Mesendoderm (in vitro differentiated cells): ENCODE data around the gene SGSH.

Source experiments
- DNase-seq: peaks from one replicate; pipeline ENCODE4 v3.0.0; 2013
- H2AK5ac ChIP-seq: 2 replicates; pipeline ENCODE4 v1.6.1; 2013; ENCODE audit warnings: low read length, inconsistent platforms
- H2BK120ac ChIP-seq: 2 replicates; pipeline ENCODE4 v1.6.1; 2013; ENCODE audit warnings: low read depth, mild to moderate bottlenecking, low read length, moderate library complexity, mixed read lengths
- H2BK15ac ChIP-seq: replicated peaks from 2 replicates; pipeline ENCODE4 v1.6.1; 2013; ENCODE audit warnings: low read depth, mild to moderate bottlenecking, moderate library complexity
- H2BK5ac ChIP-seq: 2 replicates; pipeline ENCODE4 v1.6.1; 2013; ENCODE audit warnings: low read length, inconsistent platforms
- H3K18ac ChIP-seq: 2 replicates; pipeline ENCODE4 v1.6.1; 2013; ENCODE audit warnings: mild to moderate bottlenecking, low read length, mixed read lengths
- H3K23ac ChIP-seq: one replicate; pipeline ENCODE4 v1.6.1; 2013; ENCODE audit warnings: low read length
- H3K27ac ChIP-seq: 2 replicates; pipeline ENCODE4 v1.5.1; 2013; ENCODE audit warnings: low read depth, mild to moderate bottlenecking, inconsistent platforms, low read length, moderate library complexity
- H3K27me3 ChIP-seq: 2 replicates; pipeline ENCODE4 v1.6.1; 2013; ENCODE audit warnings: low read length, control low read depth, mild to moderate bottlenecking, inconsistent platforms; ENCODE audit not compliant: insufficient read depth, poor library complexity
- H3K36me3 ChIP-seq: 2 replicates; pipeline ENCODE4 v1.6.1; 2013; ENCODE audit warnings: low read length, inconsistent platforms; ENCODE audit not compliant: control insufficient read depth, insufficient read depth
- H3K4ac ChIP-seq: one replicate; pipeline ENCODE4 v1.6.1; 2013; ENCODE audit warnings: low read depth, mild to moderate bottlenecking, low read length, moderate library complexity
- H3K4me1 ChIP-seq: 2 replicates; pipeline ENCODE4 v1.6.1; 2013; ENCODE audit warnings: low read depth, low read length, inconsistent platforms; ENCODE audit not compliant: control insufficient read depth
- H3K4me2 ChIP-seq: 2 replicates; pipeline ENCODE4 v1.6.1; 2013; ENCODE audit warnings: low read length
- H3K4me3 ChIP-seq: 2 replicates; pipeline ENCODE4 v1.5.1; 2013; ENCODE audit warnings: mild to moderate bottlenecking, low read length
- H3K56ac ChIP-seq: one replicate; pipeline ENCODE4 v1.6.1; 2013; ENCODE audit warnings: low read length
- H3K79me1 ChIP-seq: 2 replicates; pipeline ENCODE4 v1.6.1; 2013; ENCODE audit warnings: low read length, inconsistent platforms
- H3K79me2 ChIP-seq: 2 replicates; pipeline ENCODE4 v1.6.1; 2013; ENCODE audit warnings: mild to moderate bottlenecking, low read length; ENCODE audit not compliant: control insufficient read depth, insufficient read depth
- H3K9ac ChIP-seq: 2 replicates; pipeline ENCODE4 v1.6.1; 2013; ENCODE audit warnings: low read length, inconsistent platforms
- H4K5ac ChIP-seq: one replicate; pipeline ENCODE4 v1.6.1; 2013; ENCODE audit warnings: low read length
- H4K8ac ChIP-seq: one replicate; pipeline ENCODE4 v1.6.1; 2013; ENCODE audit warnings: low read depth, mild to moderate bottlenecking, control low read depth, low read length, moderate library complexity
- WGBS: extraction: QIAGEN DNeasy Blood & Tissue Kit; methylation state at CpG from one replicate; pipeline ENCODE4 v1.1.7; 2013; ENCODE audit warnings: low lambda C conversion rate, missing lambda C conversion rate; ENCODE audit not compliant: insufficient coverage; ENCODE audit errors: extremely low coverage; 5-methylcytosine and 5-hydroxymethylcytosine counted together

Gene SGSH

DNA sequence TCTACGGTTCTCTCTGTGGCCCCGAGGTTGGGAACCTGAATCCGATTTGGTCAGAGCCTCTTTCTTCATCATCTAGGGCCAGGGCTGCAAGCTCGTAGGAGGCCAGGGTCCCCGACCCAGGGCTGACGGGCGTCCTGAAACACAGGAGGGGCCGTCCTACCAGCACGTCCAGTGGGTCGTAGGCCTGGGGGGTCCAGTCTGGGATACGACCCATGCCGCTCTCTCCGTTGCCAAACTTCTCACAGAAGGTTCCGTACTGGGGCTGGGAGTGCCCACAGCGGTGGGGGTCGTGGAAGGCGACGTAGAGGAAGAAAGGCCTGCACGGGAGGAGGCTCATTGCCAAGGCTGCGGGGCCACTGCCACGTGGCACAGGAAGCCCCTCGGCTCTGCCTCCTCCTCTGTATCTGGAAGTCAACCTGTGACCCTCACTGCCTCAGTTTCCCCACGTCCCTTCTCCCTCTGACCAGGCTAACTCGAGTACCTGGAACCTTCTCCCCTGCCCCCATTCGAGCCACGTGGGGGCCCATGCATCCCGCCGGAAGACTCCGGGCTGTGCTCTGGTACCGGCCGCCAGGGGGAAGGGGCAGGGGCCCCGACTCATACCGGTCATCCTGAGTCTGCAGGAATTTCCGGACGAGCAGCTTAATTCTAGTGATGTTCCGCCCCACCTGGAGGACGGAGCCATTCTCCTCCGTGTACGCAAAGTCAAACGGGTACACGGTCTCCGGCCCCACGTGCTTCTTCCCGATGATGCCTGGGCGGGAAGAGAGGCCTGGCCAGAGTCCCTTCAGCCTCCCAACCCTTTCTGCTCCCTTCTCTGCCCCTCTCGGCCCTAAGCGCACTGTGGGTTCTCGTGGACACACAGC lies 5.9 kb downstream of the SGSH start:
- H2BK5ac ChIP-seq, result no peak overlapping the region
- no CpG with 5 or more reads among the region's 48 CpGs for WGBS
- peaks cover 3% of the 10 kb centered on the region for H3K79me1 ChIP-seq
- no peak overlapping the region for H3K27ac ChIP-seq
- no peaks in the 10 kb centered on the region for H3K4me1 ChIP-seq
- H3K18ac ChIP-seq, result no peak overlapping the region
- no peaks in the 10 kb centered on the region for H3K36me3 ChIP-seq
- H3K79me2 ChIP-seq, result no peaks in the 10 kb centered on the region
- no peak overlapping the region for H2BK15ac ChIP-seq
- H3K23ac ChIP-seq, result no peak overlapping the region
- H3K56ac ChIP-seq, result no peak overlapping the region
- no peak overlapping the region for H3K4me2 ChIP-seq
- no peak for DNase-seq
- H3K27me3 ChIP-seq, result no peaks in the 10 kb centered on the region
- no peak overlapping the region for H3K4ac ChIP-seq
- no peak overlapping the region for H3K4me3 ChIP-seq
- H4K8ac ChIP-seq, result no peak overlapping the region
- no peak overlapping the region for H4K5ac ChIP-seq
- H2BK120ac ChIP-seq, result no peak overlapping the region
- no peak overlapping the region for H3K9ac ChIP-seq
- H2AK5ac ChIP-seq, result no peak overlapping the region

DNA sequence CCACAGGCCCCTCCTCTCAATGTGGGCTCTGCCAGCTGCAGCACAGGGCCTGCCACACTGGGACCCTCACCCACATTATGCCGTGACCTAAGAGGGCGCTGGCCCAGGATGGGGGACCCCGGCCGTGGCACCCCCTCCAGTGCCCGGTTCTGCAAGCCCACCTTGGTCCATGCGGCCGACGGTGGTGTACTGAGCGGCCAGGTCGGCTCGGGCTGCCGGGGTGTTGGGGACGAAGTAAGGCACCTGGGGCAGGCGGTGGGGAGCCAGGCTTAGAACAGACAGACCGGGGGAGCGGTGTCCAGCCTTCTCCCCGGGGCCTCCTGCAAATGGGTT lies 6.5 kb downstream of the SGSH start:
- no peak overlapping the region for H3K4ac ChIP-seq
- WGBS, result no CpG with 5 or more reads among the region's 17 CpGs
- H3K9ac ChIP-seq, result no peak overlapping the region
- no peak for DNase-seq
- H2BK120ac ChIP-seq, result no peak overlapping the region
- no peak overlapping the region for H2AK5ac ChIP-seq
- no peak overlapping the region for H2BK5ac ChIP-seq
- no peaks in the 10 kb centered on the region for H3K27me3 ChIP-seq
- no peak overlapping the region for H3K56ac ChIP-seq
- H3K79me2 ChIP-seq, result no peaks in the 10 kb centered on the region
- H3K79me1 ChIP-seq, result peaks cover 3% of the 10 kb centered on the region
- H2BK15ac ChIP-seq, result no peak overlapping the region
- no peak overlapping the region for H3K4me2 ChIP-seq
- H3K23ac ChIP-seq, result no peak overlapping the region
- no peak overlapping the region for H4K5ac ChIP-seq
- H3K4me1 ChIP-seq, result no peaks in the 10 kb centered on the region
- no peak overlapping the region for H3K4me3 ChIP-seq
- H3K27ac ChIP-seq, result no peak overlapping the region
- H4K8ac ChIP-seq, result no peak overlapping the region
- H3K18ac ChIP-seq, result no peak overlapping the region
- no peaks in the 10 kb centered on the region for H3K36me3 ChIP-seq

DNA sequence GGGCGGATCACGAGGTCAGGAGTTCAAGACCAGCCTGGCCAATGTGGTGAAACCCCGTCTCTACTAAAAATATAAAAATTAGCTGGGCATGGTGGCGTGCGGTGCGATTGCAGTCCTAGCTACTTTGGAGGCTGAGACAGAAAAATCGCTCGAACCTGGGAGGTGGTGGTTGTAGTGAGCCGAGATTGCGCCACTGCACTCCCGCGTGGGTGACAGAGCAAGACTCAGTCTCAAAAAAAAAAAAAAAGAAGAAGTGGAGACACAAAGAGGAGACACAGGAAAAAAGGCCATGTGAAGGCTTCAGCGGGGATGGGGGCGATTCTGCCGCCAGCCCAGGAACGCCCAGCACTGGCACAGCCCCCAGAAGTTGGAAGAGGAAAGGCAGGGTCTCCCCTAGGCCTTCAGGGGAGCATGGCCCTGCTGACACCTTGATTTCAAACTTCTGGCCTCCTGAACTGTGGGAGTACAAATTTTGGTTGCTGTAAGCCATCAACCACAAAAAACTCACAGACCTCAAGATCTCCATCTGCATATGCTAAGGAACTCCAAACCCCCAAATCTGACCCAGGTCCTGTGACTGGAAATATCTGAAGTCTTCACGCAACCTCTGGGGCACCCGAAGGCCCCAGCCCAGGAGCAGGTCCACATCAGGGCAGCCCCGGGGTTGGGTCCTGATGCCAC lies 7.0 kb downstream of the SGSH start:
- DNase-seq, result no peak

DNA sequence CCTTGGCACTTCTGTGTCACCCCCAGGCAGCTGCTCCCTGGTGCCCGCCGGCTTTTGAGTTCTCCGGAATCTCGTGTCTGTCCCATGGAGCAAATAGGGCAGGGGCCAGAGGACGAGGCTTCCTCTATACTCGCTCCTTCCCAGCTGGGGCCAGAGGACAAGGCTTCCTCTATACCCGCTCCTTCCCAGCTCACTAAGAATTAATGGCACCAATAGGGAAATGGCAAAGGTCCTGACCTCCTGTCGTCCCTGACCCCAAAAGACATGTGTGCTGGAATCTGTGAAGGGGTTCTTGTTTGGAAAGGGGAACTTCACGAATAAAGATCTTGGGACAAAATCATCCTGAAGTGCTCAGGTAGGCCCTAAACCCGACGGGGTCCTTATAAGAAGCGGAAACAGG lies 7.6 kb downstream of the SGSH start:
- Histone ChIP-seq H3K36me3 (no peaks in the 10 kb centered on the region), H3K27me3 (no peaks in the 10 kb centered on the region), H4K8ac (no peak overlapping the region), H3K4me3 (no peak overlapping the region), H3K4me1 (no peaks in the 10 kb centered on the region), H3K27ac (no peak overlapping the region), H2AK5ac (no peak overlapping the region), H3K79me1 (no peaks in the 10 kb centered on the region), H2BK120ac (no peak overlapping the region), H2BK5ac (no peak overlapping the region), H2BK15ac (no peak overlapping the region), H3K79me2 (no peaks in the 10 kb centered on the region), H3K56ac (no peak overlapping the region), H3K23ac (no peak overlapping the region), H3K4me2 (no peak overlapping the region), H3K4ac (no peak overlapping the region), H4K5ac (no peak overlapping the region), H3K9ac (no peak overlapping the region), H3K18ac (no peak overlapping the region)
- no CpG with 5 or more reads among the region's 12 CpGs for WGBS
- DNase-seq, result no peak

More for the DNA sequence above, 7.0 kb downstream of the SGSH start:
- no peak overlapping the region for H3K4me2 ChIP-seq
- no peak overlapping the region for H2BK15ac ChIP-seq
- H3K23ac ChIP-seq, result no peak overlapping the region
- no peak overlapping the region for H3K9ac ChIP-seq
- no peak overlapping the region for H4K5ac ChIP-seq
- no peak overlapping the region for H2AK5ac ChIP-seq
- no peaks in the 10 kb centered on the region for H3K27me3 ChIP-seq
- H3K27ac ChIP-seq, result no peak overlapping the region
- no peak overlapping the region for H3K56ac ChIP-seq
- H3K36me3 ChIP-seq, result no peaks in the 10 kb centered on the region
- H3K79me1 ChIP-seq, result peaks cover 3% of the 10 kb centered on the region
- no peaks in the 10 kb centered on the region for H3K4me1 ChIP-seq
- no peak overlapping the region for H2BK120ac ChIP-seq
- H4K8ac ChIP-seq, result no peak overlapping the region
- H3K79me2 ChIP-seq, result no peaks in the 10 kb centered on the region
- H3K4me3 ChIP-seq, result no peak overlapping the region
- no peak overlapping the region for H3K18ac ChIP-seq
- no peak overlapping the region for H3K4ac ChIP-seq
- WGBS, result no CpG with 5 or more reads among the region's 19 CpGs
- H2BK5ac ChIP-seq, result no peak overlapping the region

DNA sequence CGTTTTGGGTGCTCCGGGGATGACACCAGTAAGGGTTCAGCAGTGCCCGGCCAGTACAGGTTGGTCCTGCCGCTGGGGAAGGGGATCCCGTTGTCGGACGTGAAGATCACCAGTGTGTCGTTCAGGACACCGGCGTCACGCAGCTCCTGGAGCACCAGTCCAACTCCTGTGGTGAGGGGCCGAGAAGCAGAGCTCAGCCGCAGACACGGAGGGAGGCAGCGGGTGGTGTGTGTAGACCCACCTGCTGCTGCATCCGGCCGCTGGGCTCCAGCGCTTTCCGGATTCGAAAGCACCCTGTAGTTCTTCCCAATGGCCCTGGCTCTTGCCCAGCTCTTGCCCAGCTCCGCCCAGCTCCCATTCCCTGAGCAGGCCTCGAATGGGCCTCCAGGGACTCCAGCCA lies 8.0 kb downstream of the SGSH start:
- Histone ChIP-seq H3K18ac (no peak overlapping the region), H2BK5ac (no peak overlapping the region), H3K36me3 (no peaks in the 10 kb centered on the region), H3K79me2 (no peaks in the 10 kb centered on the region), H3K56ac (no peak overlapping the region), H3K23ac (no peak overlapping the region), H3K4me1 (no peaks in the 10 kb centered on the region), H2BK120ac (no peak overlapping the region), H2AK5ac (no peak overlapping the region), H3K79me1 (no peaks in the 10 kb centered on the region), H3K4me3 (no peak overlapping the region), H4K5ac (no peak overlapping the region), H4K8ac (no peak overlapping the region), H3K27ac (no peak overlapping the region), H3K4ac (no peak overlapping the region), H3K9ac (no peak overlapping the region), H3K4me2 (no peak overlapping the region), H2BK15ac (no peak overlapping the region), H3K27me3 (no peaks in the 10 kb centered on the region)
- DNase-seq, result no peak
- WGBS, result no CpG with 5 or more reads among the region's 22 CpGs
